OCI-LY1 (cell line): ENCODE measurements around the gene L3MBTL1.

ENCODE experiments used
- CTCF ChIP-seq: fragments of 200-600 bp; sonication (generic), shearing (Covaris generic); IDR thresholded peaks from 2 replicates; pipeline ENCODE4 v1.5.1; 2017; ENCODE audit warnings: mild to moderate bottlenecking, antibody characterized with exemption, low read length, moderate library complexity, mixed read lengths
- EZH2 ChIP-seq: fragments of 200-600 bp; sonication (generic), shearing (Covaris generic); IDR thresholded peaks from 2 replicates; pipeline ENCODE4 v1.8.0; 2017; ENCODE audit warnings: borderline replicate concordance, mixed run types, mild to moderate bottlenecking, antibody characterized with exemption, low read length, moderate library complexity, mixed read lengths

GRCh38 chr20:43571771-43572170, 64.3 kb downstream of the L3MBTL1 start:
- TF ChIP-seq CTCF = no peak
- no peak for TF ChIP-seq EZH2
